NB4 (cell line): ENCODE measurements around the gene COL26A1.

Experiments
- POLR2A ChIP-seq: IDR thresholded peaks from 2 replicates; pipeline ENCODE4 v1.6.1; 2011; ENCODE audit warnings: mild to moderate bottlenecking; ENCODE audit not compliant: insufficient read length; ENCODE audit errors: extremely low read depth
- TF ChIP-seq, protein P1 (sequence below): IDR thresholded peaks from one replicate; pipeline ENCODE4 v1.5.1; 2012; ENCODE audit warnings: low read depth, low read length

DNA sequence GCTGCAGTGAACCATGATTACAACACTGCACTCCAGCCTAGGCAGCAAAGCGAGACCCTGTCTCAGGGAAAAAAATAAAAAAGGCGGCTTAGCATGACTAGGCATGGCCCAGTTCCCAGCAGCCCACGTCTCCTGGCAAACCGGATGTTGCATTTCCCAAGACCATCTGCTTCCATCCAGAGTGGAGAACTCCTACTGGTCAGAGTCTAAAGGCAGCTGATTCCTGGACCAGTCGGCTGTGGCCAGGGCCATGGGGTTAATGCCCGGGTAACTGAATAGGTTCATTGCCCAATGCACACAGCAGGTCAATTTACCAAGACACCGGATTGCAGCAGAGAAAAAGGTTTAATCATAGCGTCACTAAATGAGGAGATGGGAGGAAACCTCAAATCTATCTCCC is 133.3 kb downstream of the COL26A1 start:
- TF ChIP-seq, protein P1, sequence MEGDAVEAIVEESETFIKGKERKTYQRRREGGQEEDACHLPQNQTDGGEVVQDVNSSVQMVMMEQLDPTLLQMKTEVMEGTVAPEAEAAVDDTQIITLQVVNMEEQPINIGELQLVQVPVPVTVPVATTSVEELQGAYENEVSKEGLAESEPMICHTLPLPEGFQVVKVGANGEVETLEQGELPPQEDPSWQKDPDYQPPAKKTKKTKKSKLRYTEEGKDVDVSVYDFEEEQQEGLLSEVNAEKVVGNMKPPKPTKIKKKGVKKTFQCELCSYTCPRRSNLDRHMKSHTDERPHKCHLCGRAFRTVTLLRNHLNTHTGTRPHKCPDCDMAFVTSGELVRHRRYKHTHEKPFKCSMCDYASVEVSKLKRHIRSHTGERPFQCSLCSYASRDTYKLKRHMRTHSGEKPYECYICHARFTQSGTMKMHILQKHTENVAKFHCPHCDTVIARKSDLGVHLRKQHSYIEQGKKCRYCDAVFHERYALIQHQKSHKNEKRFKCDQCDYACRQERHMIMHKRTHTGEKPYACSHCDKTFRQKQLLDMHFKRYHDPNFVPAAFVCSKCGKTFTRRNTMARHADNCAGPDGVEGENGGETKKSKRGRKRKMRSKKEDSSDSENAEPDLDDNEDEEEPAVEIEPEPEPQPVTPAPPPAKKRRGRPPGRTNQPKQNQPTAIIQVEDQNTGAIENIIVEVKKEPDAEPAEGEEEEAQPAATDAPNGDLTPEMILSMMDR, result no peak
- no peak for TF ChIP-seq POLR2A
